HG02759 (cell line): ENCODE measurements around the gene LPAR1.

Experiments used
- ATAC-seq: cut with Tn5 transposase; IDR thresholded peaks from one replicate; pipeline ENCODE4 v1.9.1; 2021; ENCODE audit warnings: mild to moderate bottlenecking, moderate library complexity; ENCODE audit not compliant: unreplicated experiment

Gene LPAR1

GRCh38 chr9:110923601-110924000, 114.7 kb downstream of the LPAR1 start:
- no peak for ATAC-seq

GRCh38 chr9:110922145-110922544, 116.1 kb downstream of the LPAR1 start:
- ATAC-seq, result no peak

- no peak for ATAC-seq
These were observed 116.6 kb downstream of the LPAR1 start for GRCh38 chr9:110921705-110922104.

- no peak for ATAC-seq
These were observed 118.7 kb downstream of the LPAR1 start for GRCh38 chr9:110919609-110920008.

GRCh38 chr9:110919050-110919435, 119.2 kb downstream of the LPAR1 start:
- no peak for ATAC-seq

GRCh38 chr9:110918316-110919049, 119.8 kb downstream of the LPAR1 start:
- no peak for ATAC-seq

- no peak for ATAC-seq
These were observed 121.9 kb downstream of the LPAR1 start for GRCh38 chr9:110916403-110916802.

GRCh38 chr9:110912419-110913291, 125.6 kb downstream of the LPAR1 start:
- ATAC-seq, result no peak

- ATAC-seq, result no peak
These were observed 126.4 kb downstream of the LPAR1 start for GRCh38 chr9:110911659-110912418.

- no peak for ATAC-seq
These were observed 129.4 kb downstream of the LPAR1 start for GRCh38 chr9:110908894-110909293.

GRCh38 chr9:110900917-110901316, 137.4 kb downstream of the LPAR1 start:
- ATAC-seq, result no peak

GRCh38 chr9:110900456-110900855, 137.8 kb downstream of the LPAR1 start:
- no peak for ATAC-seq

GRCh38 chr9:110898866-110899265, 139.4 kb downstream of the LPAR1 start:
- ATAC-seq, result no peak

- no peak for ATAC-seq
These were observed 139.9 kb downstream of the LPAR1 start for GRCh38 chr9:110898358-110898757.

GRCh38 chr9:110897943-110898342, 140.3 kb downstream of the LPAR1 start:
- no peak for ATAC-seq

GRCh38 chr9:110895147-110895905, 142.9 kb downstream of the LPAR1 start:
- no peak for ATAC-seq

GRCh38 chr9:110894731-110895130, 143.5 kb downstream of the LPAR1 start:
- no peak for ATAC-seq

- ATAC-seq, result no peak
These were observed 145.6 kb downstream of the LPAR1 start for GRCh38 chr9:110892689-110893088.

GRCh38 chr9:110891760-110892159, 146.5 kb downstream of the LPAR1 start:
- no peak for ATAC-seq

- ATAC-seq, result no peak
These were observed 147.9 kb downstream of the LPAR1 start for GRCh38 chr9:110890416-110890815.

GRCh38 chr9:110887276-110887675, 151.0 kb downstream of the LPAR1 start:
- ATAC-seq, result no peak
